GM12872 (cell line): ENCODE results near the gene GRM3.

Experiments
- TF ChIP-seq, protein P1 (sequence below): IDR thresholded peaks from 3 replicates; pipeline ENCODE4 v1.5.1; 2011; ENCODE audit warnings: low read depth, mild to moderate bottlenecking, low read length, moderate library complexity; ENCODE audit not compliant: insufficient read depth

GRM3 gene

DNA sequence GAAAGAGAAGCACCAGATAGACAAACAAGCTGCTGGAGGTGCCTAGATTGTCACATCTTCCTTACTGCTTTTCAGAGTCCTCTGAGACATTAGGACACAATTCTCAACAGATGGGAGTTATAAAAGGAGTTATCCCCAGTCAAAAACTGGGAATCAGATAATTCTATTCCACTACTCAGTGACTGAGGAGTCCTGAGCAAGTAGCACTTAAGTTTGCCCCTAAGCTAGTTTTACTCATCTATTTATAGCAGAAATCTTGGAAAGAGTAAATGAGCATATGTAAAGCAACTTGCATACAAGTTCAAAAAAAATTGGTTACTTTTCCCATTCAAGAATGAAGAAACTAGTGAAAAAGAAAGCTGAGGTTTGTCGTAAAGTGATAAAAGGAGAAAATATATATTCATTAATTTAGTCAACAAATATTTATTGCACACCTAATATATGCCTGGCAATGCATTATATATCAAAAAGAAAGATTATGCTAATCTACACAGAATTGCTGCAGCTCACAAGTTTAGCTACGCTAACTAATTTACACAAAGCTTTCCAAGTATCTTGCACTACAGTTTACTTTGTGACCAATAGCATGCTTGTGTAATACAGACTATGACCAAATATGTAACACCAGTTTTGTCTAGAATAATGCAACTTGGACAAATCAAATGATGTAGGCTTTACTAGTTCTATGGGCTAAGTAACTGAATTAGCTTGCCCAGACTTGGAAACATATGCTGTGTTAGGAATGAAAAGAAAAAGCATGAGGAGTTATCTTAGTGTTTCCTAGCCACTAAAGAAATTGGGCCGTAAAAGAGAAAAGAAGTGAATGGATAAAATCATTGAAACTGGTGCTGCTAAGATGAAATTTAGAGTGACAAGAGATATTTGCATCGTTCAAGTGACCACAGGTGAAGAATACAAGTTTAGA is 106.3 kb downstream of the GRM3 start:
- TF ChIP-seq, protein P1, sequence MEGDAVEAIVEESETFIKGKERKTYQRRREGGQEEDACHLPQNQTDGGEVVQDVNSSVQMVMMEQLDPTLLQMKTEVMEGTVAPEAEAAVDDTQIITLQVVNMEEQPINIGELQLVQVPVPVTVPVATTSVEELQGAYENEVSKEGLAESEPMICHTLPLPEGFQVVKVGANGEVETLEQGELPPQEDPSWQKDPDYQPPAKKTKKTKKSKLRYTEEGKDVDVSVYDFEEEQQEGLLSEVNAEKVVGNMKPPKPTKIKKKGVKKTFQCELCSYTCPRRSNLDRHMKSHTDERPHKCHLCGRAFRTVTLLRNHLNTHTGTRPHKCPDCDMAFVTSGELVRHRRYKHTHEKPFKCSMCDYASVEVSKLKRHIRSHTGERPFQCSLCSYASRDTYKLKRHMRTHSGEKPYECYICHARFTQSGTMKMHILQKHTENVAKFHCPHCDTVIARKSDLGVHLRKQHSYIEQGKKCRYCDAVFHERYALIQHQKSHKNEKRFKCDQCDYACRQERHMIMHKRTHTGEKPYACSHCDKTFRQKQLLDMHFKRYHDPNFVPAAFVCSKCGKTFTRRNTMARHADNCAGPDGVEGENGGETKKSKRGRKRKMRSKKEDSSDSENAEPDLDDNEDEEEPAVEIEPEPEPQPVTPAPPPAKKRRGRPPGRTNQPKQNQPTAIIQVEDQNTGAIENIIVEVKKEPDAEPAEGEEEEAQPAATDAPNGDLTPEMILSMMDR: no peak

DNA sequence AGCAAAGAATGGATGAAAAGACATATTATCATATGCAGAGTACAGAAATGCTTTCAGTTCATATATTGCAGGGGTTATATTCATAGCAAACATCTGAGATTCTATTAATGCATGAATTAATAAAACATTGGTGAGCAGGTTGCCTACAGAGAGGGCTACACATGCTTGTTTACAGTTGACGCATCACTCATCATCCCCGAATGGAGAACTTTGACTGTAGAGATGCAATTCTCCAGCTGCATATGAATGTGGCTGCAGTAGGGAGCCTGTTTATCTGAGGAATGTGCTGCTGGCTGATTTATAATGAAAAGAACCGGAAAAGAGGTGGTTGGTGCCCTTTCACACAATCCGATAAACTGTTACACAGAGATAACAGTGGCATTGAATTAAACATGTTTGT is 116.5 kb downstream of the GRM3 start:
- TF ChIP-seq, protein P1: no peak

DNA sequence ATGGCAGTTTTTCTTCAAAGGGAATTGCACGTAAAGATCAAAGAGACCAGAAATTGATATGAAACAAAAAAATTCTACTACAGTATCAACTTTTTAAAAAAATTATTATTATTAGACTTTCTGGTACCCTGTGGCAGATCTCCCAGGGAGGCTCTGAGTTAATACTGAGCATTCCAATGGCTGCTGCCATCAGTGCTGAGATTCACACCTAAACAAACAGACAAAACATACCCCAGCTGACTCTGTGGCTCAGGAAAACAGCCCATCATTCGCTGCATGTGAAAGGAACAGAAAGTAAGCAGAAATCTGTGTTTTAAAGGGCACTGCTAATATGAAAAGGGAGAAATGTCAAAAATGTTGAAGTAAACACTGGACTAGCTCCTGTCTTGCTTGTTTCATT is 118.4 kb downstream of the GRM3 start:
- TF ChIP-seq, protein P1: no peak

DNA sequence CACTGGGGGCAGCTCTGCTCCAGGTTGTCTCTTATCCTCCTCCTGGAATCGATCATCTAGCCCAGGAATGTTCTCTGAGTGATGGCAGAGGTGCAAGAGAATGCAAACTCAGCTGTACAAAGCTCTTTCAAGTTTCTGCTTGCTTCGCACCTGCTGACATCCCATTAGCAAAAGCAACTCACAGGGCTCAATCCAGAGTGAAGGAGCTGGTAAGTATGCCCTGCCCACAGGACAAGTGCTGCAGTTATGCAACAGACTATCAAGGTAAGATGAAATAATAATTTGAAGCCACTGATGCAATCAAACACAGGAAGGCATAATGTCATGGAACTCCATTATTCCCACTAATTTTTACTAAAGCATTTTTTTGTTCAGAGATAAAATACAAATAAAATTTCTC is 122.2 kb downstream of the GRM3 start:
- TF ChIP-seq, protein P1: no peak

DNA sequence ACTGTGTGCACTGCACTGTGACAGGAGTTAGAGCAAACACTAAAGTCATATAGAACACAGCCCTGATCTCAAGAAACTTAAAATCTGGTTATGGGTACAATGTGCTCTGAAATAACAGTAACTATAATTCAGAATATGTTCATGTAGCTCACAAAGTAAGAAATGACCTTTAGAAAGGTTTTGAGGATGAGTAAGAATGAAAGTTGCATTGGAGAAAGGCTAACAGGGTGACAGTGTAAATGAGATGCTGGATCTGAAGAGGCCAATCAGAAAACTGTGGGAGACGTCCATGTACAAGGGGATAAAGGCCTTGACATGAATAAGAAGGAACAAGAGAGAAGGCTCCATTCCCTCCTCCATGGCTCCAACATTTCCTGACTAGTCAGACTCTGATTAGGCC is 124.7 kb downstream of the GRM3 start:
- TF ChIP-seq, protein P1: no peak

DNA sequence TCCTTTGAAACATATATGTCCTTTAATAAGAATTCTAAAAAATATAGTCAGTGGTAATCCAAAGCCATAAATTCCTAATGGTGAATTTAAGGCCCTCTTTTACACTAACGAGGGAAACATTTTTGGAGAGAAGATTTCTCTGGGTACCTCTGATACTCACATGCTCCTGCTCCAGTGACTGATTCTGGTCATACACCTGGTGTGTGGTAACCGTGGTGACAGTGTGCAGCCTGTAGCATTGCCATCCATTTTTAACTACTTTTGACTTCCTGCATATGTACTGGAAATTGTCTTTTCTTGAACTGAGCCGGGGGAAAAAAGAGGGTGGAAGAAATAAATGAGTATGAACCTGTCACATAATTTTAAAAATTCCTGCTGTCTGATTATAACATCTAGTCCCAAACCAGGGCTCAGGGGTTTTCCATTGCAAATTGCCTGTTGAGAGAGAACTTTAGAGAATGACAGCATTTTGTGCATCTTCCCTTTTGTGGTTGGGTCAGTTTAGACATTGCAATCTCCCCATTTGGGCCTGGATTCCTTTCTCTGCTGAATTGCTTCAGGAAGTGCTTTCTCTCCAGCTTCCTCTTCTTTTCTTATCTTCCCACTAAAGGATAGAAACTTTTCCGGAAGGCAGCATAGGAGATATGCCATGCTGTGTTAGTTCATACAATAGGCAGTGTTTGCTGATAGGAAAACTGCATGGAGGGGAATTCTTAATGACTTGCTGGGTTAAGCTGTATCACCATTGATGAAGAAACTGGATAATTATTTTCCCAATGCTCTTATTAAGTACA is 125.5 kb downstream of the GRM3 start:
- TF ChIP-seq, protein P1: no peak

DNA sequence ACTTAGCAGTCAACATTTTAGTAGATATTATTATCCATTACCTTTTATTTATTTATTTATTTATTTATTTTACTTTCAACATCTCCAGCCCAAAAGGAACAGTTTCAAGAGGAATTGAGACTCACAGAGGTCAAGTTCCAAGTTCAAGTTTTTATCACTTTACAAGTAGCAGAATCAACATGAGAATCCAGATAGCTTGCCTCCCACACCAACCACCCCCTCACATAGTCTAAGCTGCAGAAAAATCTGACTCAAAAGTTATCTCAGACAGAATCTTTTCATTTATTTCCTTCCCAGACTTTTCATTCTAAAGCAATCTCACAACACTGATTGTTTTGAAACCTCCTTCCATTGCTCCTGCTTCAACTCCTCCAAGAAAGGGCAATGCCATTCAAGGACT is 129.6 kb downstream of the GRM3 start:
- TF ChIP-seq, protein P1: no peak
